ENCODE data around the gene SH2D3C.

The SH2D3C gene, protein sequence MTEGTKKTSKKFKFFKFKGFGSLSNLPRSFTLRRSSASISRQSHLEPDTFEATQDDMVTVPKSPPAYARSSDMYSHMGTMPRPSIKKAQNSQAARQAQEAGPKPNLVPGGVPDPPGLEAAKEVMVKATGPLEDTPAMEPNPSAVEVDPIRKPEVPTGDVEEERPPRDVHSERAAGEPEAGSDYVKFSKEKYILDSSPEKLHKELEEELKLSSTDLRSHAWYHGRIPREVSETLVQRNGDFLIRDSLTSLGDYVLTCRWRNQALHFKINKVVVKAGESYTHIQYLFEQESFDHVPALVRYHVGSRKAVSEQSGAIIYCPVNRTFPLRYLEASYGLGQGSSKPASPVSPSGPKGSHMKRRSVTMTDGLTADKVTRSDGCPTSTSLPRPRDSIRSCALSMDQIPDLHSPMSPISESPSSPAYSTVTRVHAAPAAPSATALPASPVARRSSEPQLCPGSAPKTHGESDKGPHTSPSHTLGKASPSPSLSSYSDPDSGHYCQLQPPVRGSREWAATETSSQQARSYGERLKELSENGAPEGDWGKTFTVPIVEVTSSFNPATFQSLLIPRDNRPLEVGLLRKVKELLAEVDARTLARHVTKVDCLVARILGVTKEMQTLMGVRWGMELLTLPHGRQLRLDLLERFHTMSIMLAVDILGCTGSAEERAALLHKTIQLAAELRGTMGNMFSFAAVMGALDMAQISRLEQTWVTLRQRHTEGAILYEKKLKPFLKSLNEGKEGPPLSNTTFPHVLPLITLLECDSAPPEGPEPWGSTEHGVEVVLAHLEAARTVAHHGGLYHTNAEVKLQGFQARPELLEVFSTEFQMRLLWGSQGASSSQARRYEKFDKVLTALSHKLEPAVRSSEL

GRCh38 chr9:127778280-127779135 lies at the start of gene SH2D3C:
Gene SH2D3C, minus strand, starts transcription at chr9:127778666. Its CDS starts 39 bp downstream, at chr9:127778627.
- DNase-seq (ENCODE audit: extremely low read depth in 1 of 2, low read depth in 1 of 2): peak in 1 of 2 donors; percentile 24

- no peak for DNase-seq (ENCODE audit: extremely low read depth in 1 of 2, low read depth in 1 of 2)
Measured at GRCh38 chr9:127826253-127826913, 47.9 kb upstream of the SH2D3C start.

DNA sequence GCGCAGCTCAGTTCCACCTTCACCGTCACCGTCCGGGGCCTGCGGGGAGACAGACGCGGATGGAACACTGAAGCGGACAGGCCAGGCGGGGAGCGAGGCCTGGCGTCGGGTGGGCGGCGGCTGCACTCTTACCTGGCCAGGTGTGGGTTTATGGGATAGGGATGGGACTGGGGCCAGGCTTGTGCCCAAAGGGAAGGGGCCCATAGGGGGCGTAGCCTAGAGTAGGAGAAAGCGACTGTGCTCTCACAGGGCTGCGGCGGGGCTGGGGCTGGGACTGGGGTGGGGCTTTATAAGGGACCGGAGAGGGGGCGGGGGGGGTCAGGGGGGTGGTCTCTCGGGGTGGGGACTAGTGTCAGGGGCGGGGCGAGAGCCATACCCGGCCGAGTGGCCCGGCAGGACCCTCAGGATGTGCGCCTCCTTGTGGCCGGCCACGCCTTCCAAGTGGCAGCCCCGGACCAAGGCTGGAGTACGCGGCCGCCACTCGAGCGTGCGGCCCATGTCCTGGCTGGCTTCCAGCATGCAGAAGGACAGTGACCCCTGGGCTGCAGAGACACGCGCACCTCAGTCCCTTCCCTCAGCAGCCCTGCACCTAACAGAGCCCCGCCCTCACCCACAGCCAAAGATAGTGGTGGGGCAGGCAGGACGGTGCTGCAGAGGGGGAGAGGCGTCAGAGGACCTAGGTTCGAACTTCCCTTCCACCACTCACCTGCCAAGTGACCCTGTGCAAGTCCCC lies 47.0 kb upstream of the SH2D3C start:
- DNase-seq (ENCODE audit: extremely low read depth in 1 of 2, low read depth in 1 of 2): no peak

DNA sequence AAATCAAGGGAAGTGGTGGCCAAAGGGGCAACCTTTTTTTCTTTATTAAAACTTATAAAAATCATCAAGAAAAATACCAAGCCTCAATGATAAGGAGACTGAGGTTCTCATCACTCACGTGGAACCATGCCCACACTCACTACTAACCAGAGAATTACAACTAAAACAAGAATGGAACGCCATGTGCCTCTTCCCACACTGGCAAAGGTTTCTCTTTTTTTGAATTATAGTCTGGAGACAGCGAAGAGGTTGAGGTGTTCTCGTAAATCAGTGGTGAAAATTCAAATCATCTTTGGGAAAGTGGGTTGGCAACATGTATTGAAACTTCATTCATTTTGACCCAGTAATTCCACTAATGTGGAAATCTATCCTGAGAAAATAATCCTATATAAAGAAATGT lies 43.6 kb upstream of the SH2D3C start:
- DNase-seq (ENCODE audit: extremely low read depth in 1 of 2, low read depth in 1 of 2): no peak

DNA sequence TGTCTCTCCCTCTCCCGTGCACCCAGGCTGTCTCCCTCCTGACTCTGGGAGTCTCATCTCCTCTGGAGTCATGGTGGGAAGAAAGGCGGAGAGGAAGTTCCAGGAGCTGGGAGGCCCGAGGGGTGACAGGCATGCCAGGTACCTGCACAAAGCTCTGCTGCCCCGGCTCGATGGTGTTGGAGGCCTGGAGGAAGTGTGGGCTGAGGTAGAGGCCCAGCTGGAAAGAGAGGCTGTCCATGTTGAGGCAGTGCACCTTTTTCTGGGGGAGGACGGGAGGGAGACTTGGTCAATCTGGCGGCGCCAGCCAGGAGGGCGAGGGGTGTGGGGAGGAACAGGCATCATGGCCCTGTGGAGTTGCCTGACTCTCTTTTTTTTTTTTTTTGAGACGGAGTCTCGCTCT lies 40.1 kb upstream of the SH2D3C start:
- DNase-seq (ENCODE audit: extremely low read depth in 1 of 2, low read depth in 1 of 2): no peak

- no peak for DNase-seq (ENCODE audit: extremely low read depth in 1 of 2, low read depth in 1 of 2)
Measured at GRCh38 chr9:127817881-127818434, 39.5 kb upstream of the SH2D3C start.

GRCh38 chr9:127816728-127817127 lies 38.3 kb upstream of the SH2D3C start:
- DNase-seq (ENCODE audit: extremely low read depth in 1 of 2, low read depth in 1 of 2): no peak

DNA sequence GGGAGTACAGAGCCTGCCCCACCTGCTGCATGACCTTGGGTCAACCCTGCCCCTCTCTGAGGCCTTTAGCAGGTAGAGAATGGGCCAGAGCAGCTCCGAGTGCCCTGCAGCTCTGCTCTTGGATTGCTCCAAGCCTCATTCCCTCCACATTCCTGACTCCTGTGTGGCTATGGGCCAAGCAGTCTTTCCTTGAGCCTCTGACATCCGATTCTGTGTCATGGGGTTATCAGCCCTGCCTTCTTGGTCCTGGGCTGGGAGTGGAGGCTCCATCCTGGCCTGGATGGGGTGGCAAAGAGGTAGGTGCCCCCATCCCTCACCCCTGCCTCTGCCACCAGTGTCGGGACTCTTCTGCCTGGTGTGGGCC lies 37.9 kb upstream of the SH2D3C start:
- DNase-seq (ENCODE audit: extremely low read depth in 1 of 2, low read depth in 1 of 2): no peak

DNA sequence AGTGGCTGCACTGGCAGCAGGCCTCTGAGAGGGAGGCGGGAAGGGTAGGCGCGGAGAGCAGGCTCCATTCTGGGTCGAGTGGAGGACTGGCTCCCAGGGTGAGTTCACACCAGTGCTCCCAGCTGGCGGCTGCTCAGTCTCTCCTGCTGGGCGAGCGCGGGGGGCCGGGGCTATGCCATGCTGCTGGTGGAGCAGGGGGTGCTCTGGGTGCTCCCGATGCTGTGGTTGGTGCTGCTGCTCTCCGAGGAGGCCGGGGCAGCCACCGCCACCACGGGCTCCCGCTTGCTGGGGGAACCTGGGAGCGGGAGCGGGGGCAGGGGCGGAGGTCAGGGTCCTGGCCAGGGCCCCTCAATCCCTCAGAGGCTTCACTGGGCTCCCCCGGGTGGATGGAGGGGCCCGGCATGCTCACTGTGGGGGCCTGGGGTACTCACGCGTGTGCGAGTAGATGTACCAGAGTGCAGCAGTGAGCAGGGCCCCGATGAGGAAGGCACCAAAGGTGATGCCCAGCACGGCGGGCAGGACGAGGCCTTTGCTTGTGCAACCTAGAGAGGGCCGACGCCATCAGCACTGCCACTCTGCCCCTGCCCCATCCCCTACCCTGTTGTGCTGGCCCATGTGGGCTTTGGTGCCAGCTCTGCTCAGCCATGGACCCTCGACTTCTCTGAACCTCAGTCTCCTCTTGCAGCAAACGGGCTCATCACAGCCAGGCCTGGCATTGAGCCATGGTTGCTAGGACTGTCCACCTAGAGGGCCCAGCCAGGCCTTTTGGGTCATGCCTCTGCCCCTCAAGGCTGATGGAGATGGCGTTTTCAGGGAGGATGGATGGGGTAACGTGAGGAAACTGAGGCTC lies 37.3 kb upstream of the SH2D3C start:
- no peak for DNase-seq (ENCODE audit: extremely low read depth in 1 of 2, low read depth in 1 of 2)

DNA sequence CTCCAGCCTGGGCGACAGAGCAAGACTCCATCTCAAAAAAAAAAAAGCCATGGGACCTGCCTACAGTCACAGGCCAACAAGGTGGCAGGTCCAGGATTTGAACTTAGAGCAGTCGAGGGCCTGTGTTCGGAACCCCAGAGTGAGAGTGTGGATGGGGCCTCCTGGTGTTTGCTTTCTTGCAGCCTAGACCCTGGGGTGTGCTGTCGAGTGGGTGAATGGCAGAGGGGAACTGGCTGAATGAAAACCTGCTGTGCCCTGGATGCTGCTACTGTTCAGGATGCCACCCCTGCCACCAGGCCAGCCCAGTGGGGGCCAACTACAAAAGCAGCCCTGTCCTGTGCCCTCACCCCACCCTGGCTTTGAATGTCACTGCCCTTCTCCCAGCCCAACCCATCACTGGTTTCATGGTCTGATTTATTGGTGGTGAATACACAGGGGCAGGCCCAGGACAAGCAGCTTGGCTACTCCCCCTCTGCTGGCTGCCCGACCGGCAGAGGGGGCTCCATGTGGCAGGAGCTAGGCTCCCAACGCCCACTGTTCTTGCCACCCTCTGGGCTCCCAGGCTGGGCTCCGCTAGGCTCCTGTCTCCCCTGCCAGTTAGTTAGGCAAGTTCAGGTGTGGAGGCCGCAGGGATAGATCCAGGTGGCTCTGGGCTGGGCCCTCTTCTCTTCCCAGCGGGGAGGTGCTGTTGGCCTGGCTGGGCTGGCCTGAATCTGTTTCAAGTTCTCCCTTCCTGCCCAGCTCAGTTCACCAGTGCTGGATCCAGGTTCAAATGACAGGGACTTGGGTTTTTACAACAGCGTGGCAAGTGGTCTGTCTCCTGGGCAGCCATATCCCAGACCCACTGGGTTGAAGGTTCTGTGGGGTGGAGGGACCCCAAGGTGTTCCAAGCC lies 36.4 kb upstream of the SH2D3C start:
- DNase-seq (ENCODE audit: extremely low read depth in 1 of 2, low read depth in 1 of 2): no peak

GRCh38 chr9:127813686-127814226 lies 35.3 kb upstream of the SH2D3C start:
- no peak for DNase-seq (ENCODE audit: extremely low read depth in 1 of 2, low read depth in 1 of 2)

DNA sequence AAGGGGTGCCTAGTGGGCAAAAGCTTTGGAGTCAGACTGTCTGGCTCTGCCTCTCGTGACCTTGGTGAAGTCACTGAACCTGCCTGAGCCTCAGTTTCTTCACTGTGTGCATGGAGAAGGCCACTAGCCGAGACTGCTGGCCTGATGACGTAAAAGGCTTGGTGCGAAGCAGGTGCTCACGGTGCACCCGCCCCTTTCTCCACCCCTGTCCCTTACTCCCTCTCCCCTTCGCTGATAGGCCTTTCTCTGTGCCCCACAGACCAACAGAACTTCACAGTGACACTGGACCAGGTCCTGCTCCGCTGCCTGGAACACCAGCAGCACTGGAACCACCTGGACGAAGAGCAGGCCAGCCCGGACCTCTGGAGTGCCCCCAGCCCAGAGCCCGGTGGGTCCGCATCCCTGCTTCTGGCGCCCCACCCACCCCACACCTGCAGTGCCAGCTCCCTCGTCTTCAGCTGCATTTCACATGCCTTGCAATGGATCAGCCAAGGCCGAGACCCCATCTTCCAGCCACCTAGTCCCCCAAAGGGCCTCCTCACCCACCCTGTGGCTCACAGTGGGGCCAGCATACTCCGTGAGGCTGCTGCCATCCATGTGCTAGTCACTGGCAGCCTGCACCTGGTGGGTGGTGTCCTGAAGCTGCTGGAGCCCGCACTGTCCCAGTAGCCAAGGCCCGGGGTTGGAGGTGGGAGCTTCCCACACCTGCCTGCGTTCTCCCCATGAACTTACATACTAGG lies 34.6 kb upstream of the SH2D3C start:
- DNase-seq (ENCODE audit: extremely low read depth in 1 of 2, low read depth in 1 of 2): no peak

DNA sequence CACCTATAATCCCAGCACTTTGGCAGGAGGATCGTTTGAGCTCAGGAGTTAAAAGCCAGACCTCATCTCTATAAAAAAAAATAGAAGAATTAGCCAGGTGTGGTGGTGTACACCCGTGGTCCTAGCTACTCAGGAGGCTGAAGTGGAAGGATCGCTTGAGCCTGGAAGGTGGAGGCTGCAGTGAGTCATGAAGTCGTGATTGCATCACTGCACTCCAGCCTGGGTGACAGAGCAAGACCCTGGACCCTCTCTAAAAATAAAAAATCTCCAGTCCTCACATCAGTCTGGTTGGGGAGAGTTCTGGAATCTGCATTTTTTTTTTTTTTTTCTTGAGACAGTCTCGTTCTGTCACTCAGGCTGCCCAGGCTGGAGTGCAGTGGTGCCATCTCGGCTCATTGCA lies 33.5 kb upstream of the SH2D3C start:
- DNase-seq (ENCODE audit: extremely low read depth in 1 of 2, low read depth in 1 of 2): no peak

GRCh38 chr9:127810378-127811187 lies 32.1 kb upstream of the SH2D3C start:
- no peak for DNase-seq (ENCODE audit: extremely low read depth in 1 of 2, low read depth in 1 of 2)

DNA sequence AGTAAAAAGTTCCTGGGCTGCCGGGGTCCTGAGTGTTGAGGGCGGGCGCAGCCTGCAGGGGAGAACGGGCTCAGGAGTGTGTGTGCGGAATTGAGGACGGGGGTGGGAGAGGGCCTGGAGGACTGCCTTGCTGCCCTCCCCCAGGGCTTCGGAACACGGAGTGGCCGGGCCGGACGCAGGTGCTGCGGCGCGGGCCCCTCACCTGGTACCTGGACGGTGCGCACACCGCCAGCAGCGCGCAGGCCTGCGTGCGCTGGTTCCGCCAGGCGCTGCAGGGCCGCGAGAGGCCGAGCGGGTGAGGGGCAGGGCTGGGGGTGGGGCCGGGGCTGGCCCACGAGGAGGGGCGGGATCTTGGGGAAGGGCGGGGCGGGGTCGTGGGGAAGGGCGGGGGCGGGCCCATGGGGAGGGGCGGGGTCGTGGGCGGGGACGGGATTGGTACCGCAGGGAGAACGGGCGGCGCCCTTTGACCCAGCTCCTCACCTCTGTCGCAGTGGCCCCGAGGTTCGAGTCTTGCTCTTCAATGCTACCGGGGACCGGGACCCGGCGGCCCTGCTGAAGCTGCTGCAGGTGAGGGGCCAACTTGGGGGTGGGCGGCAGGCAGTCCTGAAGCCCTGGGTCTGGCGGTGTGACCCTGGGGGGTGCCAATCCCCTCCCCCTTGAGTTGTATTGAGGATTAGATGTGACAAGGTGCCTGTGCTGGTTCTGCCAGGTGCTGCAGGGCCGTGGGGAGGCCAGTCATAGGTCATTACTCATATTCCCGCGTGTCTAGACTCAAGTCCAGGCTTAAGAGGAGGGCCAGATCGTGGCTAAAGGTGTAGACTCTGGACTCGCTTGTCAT lies 31.3 kb upstream of the SH2D3C start:
- DNase-seq (ENCODE audit: extremely low read depth in 1 of 2, low read depth in 1 of 2): no peak
